MM.1S (cell line): Measurements from ENCODE around the gene HIPK2.

Experiments used
- CTCF ChIP-seq: fragments of 300-600 bp; sonication (generic); IDR thresholded peaks from 2 replicates; pipeline ENCODE4 v1.5.1; 2016; ENCODE audit warnings: antibody characterized with exemption, low read length, mixed read lengths
- EZH2 ChIP-seq: fragments of 300-600 bp; sonication (generic); optimal IDR thresholded peaks from 2 replicates; pipeline ENCODE3; 2017; ENCODE audit warnings: low read depth, mild to moderate bottlenecking, antibody characterized with exemption, low read length, mixed read lengths

GRCh38 chr7:139752604-139753003 is 25.2 kb downstream of the HIPK2 start:
- TF ChIP-seq CTCF = no peak
- no peak for TF ChIP-seq EZH2
